ENCODE measurements around the gene ZSCAN23.
A peak's percentile ranks its signal among the peaks of the same experiment; 100 is the strongest.

ZSCAN23 gene

GRCh38 chr6:28424163-28424562 is 19.1 kb downstream of the ZSCAN23 start:
- H3K9ac ChIP-seq (ENCODE audit: low read length), result no peak overlapping the region
- no peak overlapping the region for H3K14ac ChIP-seq (ENCODE audit: low read length)
- no peak overlapping the region for H4K91ac ChIP-seq (ENCODE audit: low read depth, low read length)
- H3K4me2 ChIP-seq (ENCODE audit: low read length), result no peak overlapping the region
- H2BK5ac ChIP-seq (ENCODE audit: low read depth, low read length, poor library complexity), result no peak overlapping the region
- no peak overlapping the region for H3K27ac ChIP-seq (ENCODE audit: low read depth, low read length)
- H3K79me1 ChIP-seq (ENCODE audit: low read length), result no peaks in the 10 kb centered on the region
- H3K4ac ChIP-seq (ENCODE audit: low read depth, low read length), result no peak overlapping the region
- no peak overlapping the region for H3K18ac ChIP-seq (ENCODE audit: low read length)
- H2AFZ ChIP-seq (ENCODE audit: insufficient read depth, low read length, poor library complexity), result no peak overlapping the region
- peaks cover 1% of the 10 kb centered on the region for H3K9me3 ChIP-seq (ENCODE audit: insufficient read depth, low read depth, low read length)
- peak; percentile 72 to 87 for DNase-seq
- no peak overlapping the region for H2BK12ac ChIP-seq (ENCODE audit: low read length)
- no peak overlapping the region for H2AK5ac ChIP-seq (ENCODE audit: low read length)
- no peak overlapping the region for H4K8ac ChIP-seq (ENCODE audit: low read depth, low read length)
- H3K79me2 ChIP-seq (ENCODE audit: control insufficient read depth, insufficient read depth, low read length, poor library complexity), result no peaks in the 10 kb centered on the region
- H4K12ac ChIP-seq (ENCODE audit: low read depth, low read length), result no peak overlapping the region
- no peak overlapping the region for H3K23ac ChIP-seq (ENCODE audit: low read length)
- no peak overlapping the region for H3K4me3 ChIP-seq (ENCODE audit: low read depth, low read length)
- H3K36me3 ChIP-seq (ENCODE audit: control insufficient read depth in 1 of 2, insufficient read depth in 2 of 2, low read length in 2 of 2), result peaks cover 0 to 4% of the 10 kb centered on the region in 2 experiments
- H3K27me3 ChIP-seq (ENCODE audit: insufficient read depth, low read length), result no peaks in the 10 kb centered on the region
- no peak overlapping the region for H2BK120ac ChIP-seq (ENCODE audit: insufficient read depth, low read length, poor library complexity)
- H3K4me1 ChIP-seq (ENCODE audit: control insufficient read depth in 1 of 2, insufficient read depth in 2 of 2, low read length in 2 of 2), result no peaks in the 10 kb centered on the region

- H4K91ac ChIP-seq (ENCODE audit: low read depth, low read length), result no peak overlapping the region
- H3K9ac ChIP-seq (ENCODE audit: low read length), result no peak overlapping the region
- no peaks in the 10 kb centered on the region for H3K79me1 ChIP-seq (ENCODE audit: low read length)
- peak; percentile 11 to 58 for DNase-seq
- H3K79me2 ChIP-seq (ENCODE audit: control insufficient read depth, insufficient read depth, low read length, poor library complexity), result no peaks in the 10 kb centered on the region
- no peak overlapping the region for H3K27ac ChIP-seq (ENCODE audit: low read depth, low read length)
- no peaks in the 10 kb centered on the region for H3K27me3 ChIP-seq (ENCODE audit: insufficient read depth, low read length)
- no peak overlapping the region for H4K12ac ChIP-seq (ENCODE audit: low read depth, low read length)
- no peak overlapping the region for H3K4me2 ChIP-seq (ENCODE audit: low read length)
- H3K4me1 ChIP-seq (ENCODE audit: control insufficient read depth in 1 of 2, insufficient read depth in 2 of 2, low read length in 2 of 2), result no peaks in the 10 kb centered on the region
- no peak overlapping the region for H2AFZ ChIP-seq (ENCODE audit: insufficient read depth, low read length, poor library complexity)
- no CpG with 5 or more reads among the region's 1 CpG for WGBS (ENCODE audit: extremely low coverage, insufficient coverage, insufficient read length)
- no peak overlapping the region for H3K14ac ChIP-seq (ENCODE audit: low read length)
- no peak overlapping the region for H2BK5ac ChIP-seq (ENCODE audit: low read depth, low read length, poor library complexity)
- H2AK5ac ChIP-seq (ENCODE audit: low read length), result no peak overlapping the region
- H2BK120ac ChIP-seq (ENCODE audit: insufficient read depth, low read length, poor library complexity), result no peak overlapping the region
- H2BK12ac ChIP-seq (ENCODE audit: low read length), result no peak overlapping the region
- peaks cover 0 to 4% of the 10 kb centered on the region in 2 experiments for H3K36me3 ChIP-seq (ENCODE audit: control insufficient read depth in 1 of 2, insufficient read depth in 2 of 2, low read length in 2 of 2)
- no peak overlapping the region for H3K4ac ChIP-seq (ENCODE audit: low read depth, low read length)
- no peak overlapping the region for H3K18ac ChIP-seq (ENCODE audit: low read length)
- H4K8ac ChIP-seq (ENCODE audit: low read depth, low read length), result no peak overlapping the region
- no peak overlapping the region for H3K23ac ChIP-seq (ENCODE audit: low read length)
- H3K4me3 ChIP-seq (ENCODE audit: low read depth, low read length), result no peak overlapping the region
- peaks cover 1% of the 10 kb centered on the region for H3K9me3 ChIP-seq (ENCODE audit: insufficient read depth, low read depth, low read length)
These were observed 19.7 kb downstream of the ZSCAN23 start for GRCh38 chr6:28423546-28423945.

- no peak overlapping the region for H3K4me2 ChIP-seq (ENCODE audit: low read length)
These were observed 29.6 kb downstream of the ZSCAN23 start for GRCh38 chr6:28413681-28414080.

GRCh38 chr6:28410767-28411166 is 32.5 kb downstream of the ZSCAN23 start:
- H2AK5ac ChIP-seq (ENCODE audit: low read length), result no peak overlapping the region
- no peaks in the 10 kb centered on the region for H3K79me2 ChIP-seq (ENCODE audit: control insufficient read depth, insufficient read depth, low read length, poor library complexity)
- H3K23ac ChIP-seq (ENCODE audit: low read length), result no peak overlapping the region
- no peak overlapping the region for H4K91ac ChIP-seq (ENCODE audit: low read depth, low read length)
- H3K9me3 ChIP-seq (ENCODE audit: insufficient read depth, low read depth, low read length), result no peaks in the 10 kb centered on the region
- DNase-seq, result no peak
- no peak overlapping the region for H3K18ac ChIP-seq (ENCODE audit: low read length)
- H3K27me3 ChIP-seq (ENCODE audit: insufficient read depth, low read length), result no peaks in the 10 kb centered on the region
- H4K8ac ChIP-seq (ENCODE audit: low read depth, low read length), result no peak overlapping the region
- H3K14ac ChIP-seq (ENCODE audit: low read length), result no peak overlapping the region
- H3K27ac ChIP-seq (ENCODE audit: low read depth, low read length), result no peak overlapping the region
- no peak overlapping the region for H3K9ac ChIP-seq (ENCODE audit: low read length)
- H2BK12ac ChIP-seq (ENCODE audit: low read length), result no peak overlapping the region
- no peak overlapping the region for H4K12ac ChIP-seq (ENCODE audit: low read depth, low read length)
- no CpG with 5 or more reads among the region's 2 CpGs for WGBS (ENCODE audit: extremely low coverage, insufficient coverage, insufficient read length)
- no peaks in the 10 kb centered on the region for H3K79me1 ChIP-seq (ENCODE audit: low read length)
- no peak overlapping the region for H2BK120ac ChIP-seq (ENCODE audit: insufficient read depth, low read length, poor library complexity)
- no peak overlapping the region for H2AFZ ChIP-seq (ENCODE audit: insufficient read depth, low read length, poor library complexity)
- H2BK5ac ChIP-seq (ENCODE audit: low read depth, low read length, poor library complexity), result no peak overlapping the region
- no peak overlapping the region for H3K4me3 ChIP-seq (ENCODE audit: low read depth, low read length)
- H3K4ac ChIP-seq (ENCODE audit: low read depth, low read length), result no peak overlapping the region
- H3K4me2 ChIP-seq (ENCODE audit: low read length), result no peak overlapping the region
- no peaks in the 10 kb centered on the region for H3K36me3 ChIP-seq (ENCODE audit: control insufficient read depth in 1 of 2, insufficient read depth in 2 of 2, low read length in 2 of 2)
- no peaks in the 10 kb centered on the region for H3K4me1 ChIP-seq (ENCODE audit: control insufficient read depth in 1 of 2, insufficient read depth in 2 of 2, low read length in 2 of 2)

More at GRCh38 chr6:28413681-28414080, 29.6 kb downstream of the ZSCAN23 start:
- Histone ChIP-seq H3K27me3 (ENCODE audit: insufficient read depth, low read length) (no peaks in the 10 kb centered on the region), H3K9me3 (ENCODE audit: insufficient read depth, low read depth, low read length) (no peaks in the 10 kb centered on the region), H3K4me1 (ENCODE audit: control insufficient read depth in 1 of 2, insufficient read depth in 2 of 2, low read length in 2 of 2) (no peaks in the 10 kb centered on the region), H2BK120ac (ENCODE audit: insufficient read depth, low read length, poor library complexity) (no peak overlapping the region), H3K36me3 (ENCODE audit: control insufficient read depth in 1 of 2, insufficient read depth in 2 of 2, low read length in 2 of 2) (no peaks in the 10 kb centered on the region), H3K27ac (ENCODE audit: low read depth, low read length) (no peak overlapping the region), H2BK5ac (ENCODE audit: low read depth, low read length, poor library complexity) (no peak overlapping the region), H2BK12ac (ENCODE audit: low read length) (no peak overlapping the region), H3K23ac (ENCODE audit: low read length) (no peak overlapping the region), H3K14ac (ENCODE audit: low read length) (no peak overlapping the region), H4K8ac (ENCODE audit: low read depth, low read length) (no peak overlapping the region), H4K91ac (ENCODE audit: low read depth, low read length) (no peak overlapping the region), H3K79me1 (ENCODE audit: low read length) (no peaks in the 10 kb centered on the region), H4K12ac (ENCODE audit: low read depth, low read length) (no peak overlapping the region), H3K4me3 (ENCODE audit: low read depth, low read length) (no peak overlapping the region), H3K4ac (ENCODE audit: low read depth, low read length) (no peak overlapping the region), H3K18ac (ENCODE audit: low read length) (no peak overlapping the region), H2AFZ (ENCODE audit: insufficient read depth, low read length, poor library complexity) (no peak overlapping the region), H2AK5ac (ENCODE audit: low read length) (no peak overlapping the region), H3K9ac (ENCODE audit: low read length) (no peak overlapping the region), H3K79me2 (ENCODE audit: control insufficient read depth, insufficient read depth, low read length, poor library complexity) (no peaks in the 10 kb centered on the region)
- DNase-seq, result no peak
